ENCODE measurements around the gene KRT76.

DNA sequence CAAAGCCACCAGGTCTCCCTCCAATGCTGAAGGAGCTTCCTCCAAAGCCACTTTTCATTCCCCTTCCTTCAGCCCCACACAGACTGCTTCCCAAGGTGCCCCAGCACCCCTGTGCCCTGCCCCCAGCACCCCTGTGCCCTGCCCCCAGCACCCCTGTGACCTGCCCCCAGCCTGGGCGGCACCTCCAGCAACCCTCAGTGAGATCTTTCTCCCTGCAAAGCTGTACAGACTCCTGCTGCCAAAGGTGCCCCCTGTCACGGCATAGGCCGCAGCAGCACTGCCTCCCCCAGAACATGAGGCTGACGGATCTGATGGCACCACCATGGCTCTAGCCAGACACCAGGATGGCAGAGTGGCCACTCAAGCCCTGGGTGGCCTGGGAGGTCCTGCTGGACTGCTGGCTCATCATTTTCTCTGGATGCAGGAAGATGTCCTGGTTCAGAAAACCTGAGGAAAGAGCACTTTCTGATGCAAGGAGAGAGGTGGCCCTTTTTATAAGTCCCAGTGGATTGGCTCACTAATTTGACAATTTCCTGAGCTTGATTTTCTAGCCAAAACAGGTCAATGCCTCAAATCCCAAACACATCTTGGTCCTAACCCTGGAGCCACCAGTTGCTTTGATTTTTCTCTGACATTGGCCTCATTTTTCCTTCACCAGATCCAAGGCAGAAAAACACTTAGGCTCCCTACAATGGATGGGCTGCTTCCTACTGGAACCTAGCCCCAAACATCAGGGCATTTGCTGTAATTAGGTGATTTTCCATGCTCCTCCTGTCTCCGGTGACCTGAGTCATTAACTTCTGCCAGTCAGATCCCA lies 41.1 kb downstream of the KRT76 start:
- no peak for TF ChIP-seq CTCF (IDR thresholded peaks at IDR 0.05; ENCODE audit: low read depth, low read length)
- no peak for TF ChIP-seq EZH2phosphoT487 (IDR thresholded peaks at IDR 0.05; ENCODE audit: low read depth)
